ENCODE measurements around the gene B4GALNT2.
"Not testable (repeated sequence)": the region's sequence is repeated elsewhere in the genome, so short reads cannot be mapped to it uniquely, and the experiment has no call there.

GRCh38 chr17:49175978-49176377 is 43.4 kb downstream of the B4GALNT2 start:
- not testable (repeated sequence) for TF ChIP-seq CTCF (IDR thresholded peaks at IDR 0.05; ENCODE audit: poor library complexity, severe bottlenecking); REST (IDR thresholded peaks at IDR 0.05; ENCODE audit: borderline replicate concordance); POLR2AphosphoS5 (IDR thresholded peaks at IDR 0.05); EZH2 (IDR thresholded peaks at IDR 0.05; ENCODE audit: borderline replicate concordance, insufficient read depth, low read length, poor library complexity, severe bottlenecking); RAD21 (conservative IDR thresholded peaks at IDR 0.05); EP300 (conservative IDR thresholded peaks at IDR 0.05; ENCODE audit: poor library complexity, severe bottlenecking); MXI1 (conservative IDR thresholded peaks at IDR 0.05; ENCODE audit: poor library complexity, severe bottlenecking); TAF1 (IDR thresholded peaks at IDR 0.05; ENCODE audit: low read depth)
